ENCODE results near the gene ERMP1.
"Not testable (repeated sequence)": the region's sequence is repeated elsewhere in the genome, so short reads cannot be mapped to it uniquely, and the experiment has no call there.

The ERMP1 gene

GRCh38 chr9:5800969-5801738, 31.8 kb downstream of the ERMP1 start:
- Histone ChIP-seq H3K4me3 (ENCODE audit: low read length) (no peak overlapping the region), H3K36me3 (replicated peaks; ENCODE audit: low read depth, low read length) (peaks cover 14% of the 10 kb centered on the region), H3K9me3 (ENCODE audit: insufficient read depth, low read length) (no peaks in the 10 kb centered on the region), H2AFZ (ENCODE audit: low read depth, low read length) (no peak overlapping the region), H3K4me1 (ENCODE audit: low read length) (no peaks in the 10 kb centered on the region), H3K4me2 (ENCODE audit: low read length) (no peak overlapping the region), H3K79me2 (ENCODE audit: low read length) (no peaks in the 10 kb centered on the region), H4K20me1 (ENCODE audit: insufficient read depth, low read length) (peaks cover 3% of the 10 kb centered on the region; the same call in 1 of the 2 replicates), H3K27ac (ENCODE audit: low read length) (no peak overlapping the region), H3K9ac (ENCODE audit: low read length) (no peak overlapping the region), H3K27me3 (ENCODE audit: low read depth, low read length) (no peaks in the 10 kb centered on the region)
- no peak for TF ChIP-seq EZH2phosphoT487 (IDR thresholded peaks at IDR 0.05; ENCODE audit: low read depth)
- TF ChIP-seq, protein P1, sequence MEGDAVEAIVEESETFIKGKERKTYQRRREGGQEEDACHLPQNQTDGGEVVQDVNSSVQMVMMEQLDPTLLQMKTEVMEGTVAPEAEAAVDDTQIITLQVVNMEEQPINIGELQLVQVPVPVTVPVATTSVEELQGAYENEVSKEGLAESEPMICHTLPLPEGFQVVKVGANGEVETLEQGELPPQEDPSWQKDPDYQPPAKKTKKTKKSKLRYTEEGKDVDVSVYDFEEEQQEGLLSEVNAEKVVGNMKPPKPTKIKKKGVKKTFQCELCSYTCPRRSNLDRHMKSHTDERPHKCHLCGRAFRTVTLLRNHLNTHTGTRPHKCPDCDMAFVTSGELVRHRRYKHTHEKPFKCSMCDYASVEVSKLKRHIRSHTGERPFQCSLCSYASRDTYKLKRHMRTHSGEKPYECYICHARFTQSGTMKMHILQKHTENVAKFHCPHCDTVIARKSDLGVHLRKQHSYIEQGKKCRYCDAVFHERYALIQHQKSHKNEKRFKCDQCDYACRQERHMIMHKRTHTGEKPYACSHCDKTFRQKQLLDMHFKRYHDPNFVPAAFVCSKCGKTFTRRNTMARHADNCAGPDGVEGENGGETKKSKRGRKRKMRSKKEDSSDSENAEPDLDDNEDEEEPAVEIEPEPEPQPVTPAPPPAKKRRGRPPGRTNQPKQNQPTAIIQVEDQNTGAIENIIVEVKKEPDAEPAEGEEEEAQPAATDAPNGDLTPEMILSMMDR (IDR thresholded peaks at IDR 0.05; ENCODE audit: low read depth, low read length), result no peak

DNA sequence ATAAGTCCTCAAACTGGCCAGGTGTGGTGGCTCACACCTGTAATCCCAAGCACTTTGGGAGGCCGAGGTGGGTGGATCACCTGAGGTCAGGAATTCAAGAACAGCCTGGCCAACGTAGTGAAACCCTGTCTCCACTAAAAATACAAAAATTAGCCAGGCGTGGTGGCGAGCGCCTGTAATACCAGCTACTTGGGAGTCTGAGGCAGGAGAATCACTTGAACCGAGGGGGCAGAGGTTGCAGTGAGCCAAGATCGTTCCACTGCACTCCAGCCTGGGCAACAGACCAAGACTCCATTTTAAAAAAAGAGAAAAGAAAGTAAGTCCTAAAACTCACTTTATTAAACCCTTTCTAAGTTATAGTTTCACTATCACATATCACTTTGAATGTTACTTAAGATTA, 32.5 kb downstream of the ERMP1 start:
- H3K4me2 ChIP-seq (ENCODE audit: low read length); H3K79me2 ChIP-seq (ENCODE audit: low read length); H3K4me3 ChIP-seq (ENCODE audit: low read length); H4K20me1 ChIP-seq (ENCODE audit: insufficient read depth, low read length); H3K4me1 ChIP-seq (ENCODE audit: low read length); H2AFZ ChIP-seq (ENCODE audit: low read depth, low read length); H3K27me3 ChIP-seq (ENCODE audit: low read depth, low read length); H3K27ac ChIP-seq (ENCODE audit: low read length); H3K9ac ChIP-seq (ENCODE audit: low read length); H3K9me3 ChIP-seq (ENCODE audit: insufficient read depth, low read length): not testable (repeated sequence)
- H3K36me3 ChIP-seq (replicated peaks; ENCODE audit: low read depth, low read length), result peaks cover 14% of the 10 kb centered on the region

DNA sequence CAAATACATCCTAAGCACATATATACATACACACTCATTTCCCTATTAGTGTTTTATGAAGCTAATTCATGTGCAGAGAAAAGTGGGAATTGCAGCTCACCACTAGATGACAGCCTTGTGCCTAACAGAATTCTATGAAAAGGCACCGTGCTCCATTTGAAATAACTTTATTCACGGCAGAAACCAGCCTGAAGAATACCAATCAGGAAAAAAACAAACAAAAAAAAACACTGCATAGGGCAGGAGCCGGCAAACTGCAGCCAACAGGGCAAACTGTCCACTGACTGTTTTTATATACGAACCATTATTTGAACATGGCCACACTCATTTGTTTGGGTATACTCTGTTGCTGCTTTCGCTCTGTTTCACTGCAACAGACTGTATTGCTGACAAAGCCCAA, 33.6 kb downstream of the ERMP1 start:
- no peaks in the 10 kb centered on the region for H3K9me3 ChIP-seq (ENCODE audit: insufficient read depth, low read length)
- H3K4me3 ChIP-seq (ENCODE audit: low read length), result no peak overlapping the region
- TF ChIP-seq, protein P1 (IDR thresholded peaks at IDR 0.05; ENCODE audit: low read depth, low read length), result peak; percentile 72
- no peak for TF ChIP-seq EZH2phosphoT487 (IDR thresholded peaks at IDR 0.05; ENCODE audit: low read depth)
- no peak overlapping the region for H2AFZ ChIP-seq (ENCODE audit: low read depth, low read length)
- H3K4me2 ChIP-seq (ENCODE audit: low read length), result no peak overlapping the region
- no peaks in the 10 kb centered on the region for H3K79me2 ChIP-seq (ENCODE audit: low read length)
- H3K4me1 ChIP-seq (ENCODE audit: low read length), result no peaks in the 10 kb centered on the region
- H4K20me1 ChIP-seq (ENCODE audit: insufficient read depth, low read length), result no peaks in the 10 kb centered on the region
- no peaks in the 10 kb centered on the region for H3K27me3 ChIP-seq (ENCODE audit: low read depth, low read length)
- peaks cover 14% of the 10 kb centered on the region for H3K36me3 ChIP-seq (replicated peaks; ENCODE audit: low read depth, low read length)
- H3K27ac ChIP-seq (ENCODE audit: low read length), result no peak overlapping the region
- no peak overlapping the region for H3K9ac ChIP-seq (ENCODE audit: low read length)

- H3K9ac ChIP-seq (ENCODE audit: low read length), result no peak overlapping the region
- no peaks in the 10 kb centered on the region for H3K9me3 ChIP-seq (ENCODE audit: insufficient read depth, low read length)
- H3K36me3 ChIP-seq (replicated peaks; ENCODE audit: low read depth, low read length), result peaks cover 14% of the 10 kb centered on the region
- no peaks in the 10 kb centered on the region for H3K79me2 ChIP-seq (ENCODE audit: low read length)
- no peak overlapping the region for H3K27ac ChIP-seq (ENCODE audit: low read length)
- no peaks in the 10 kb centered on the region for H4K20me1 ChIP-seq (ENCODE audit: insufficient read depth, low read length)
- H3K4me3 ChIP-seq (ENCODE audit: low read length), result no peak overlapping the region
- TF ChIP-seq EZH2phosphoT487 (IDR thresholded peaks at IDR 0.05; ENCODE audit: low read depth), result no peak
- TF ChIP-seq, protein P1 (IDR thresholded peaks at IDR 0.05; ENCODE audit: low read depth, low read length), result no peak
- H3K27me3 ChIP-seq (ENCODE audit: low read depth, low read length), result no peaks in the 10 kb centered on the region
- no peak overlapping the region for H2AFZ ChIP-seq (ENCODE audit: low read depth, low read length)
- no peak overlapping the region for H3K4me2 ChIP-seq (ENCODE audit: low read length)
- no peaks in the 10 kb centered on the region for H3K4me1 ChIP-seq (ENCODE audit: low read length)
Observed at GRCh38 chr9:5798581-5798980, 34.3 kb downstream of the ERMP1 start.

All from OCI-LY3 (cell line).